NT2/D1 (cell line): ENCODE measurements around the gene IZUMO1.
"Not testable (repeated sequence)": the region's sequence is repeated elsewhere in the genome, so short reads cannot be mapped to it uniquely, and the experiment has no call there.

Experiments
- DNase-seq: peaks from one replicate; pipeline ENCODE4 v3.0.0-alpha.2; 2011; ENCODE audit warnings: low read depth, low spot score
- H3K27me3 ChIP-seq: 2 replicates; pipeline ENCODE4 v1.6.0; 2011; ENCODE audit warnings: mild to moderate bottlenecking; ENCODE audit not compliant: insufficient read length, insufficient read depth
- H3K36me3 ChIP-seq: 2 replicates; pipeline ENCODE4 v1.6.1; 2011; ENCODE audit warnings: mild to moderate bottlenecking, low read length, mixed read lengths; ENCODE audit not compliant: insufficient read depth, insufficient read length
- H3K4me1 ChIP-seq: 2 replicates; pipeline ENCODE4 v1.5.1; 2011; ENCODE audit not compliant: insufficient read depth, insufficient read length
- H3K4me3 ChIP-seq: 2 replicates; pipeline ENCODE4 v1.5.1; 2011; ENCODE audit warnings: low read depth; ENCODE audit not compliant: insufficient read length
- H3K9ac ChIP-seq: 2 replicates; pipeline ENCODE4 v1.6.0; 2011; ENCODE audit warnings: low read depth; ENCODE audit not compliant: insufficient read length
- H3K9me3 ChIP-seq: 2 replicates; pipeline ENCODE4 v1.5.1; 2011; ENCODE audit warnings: mild to moderate bottlenecking, low read length; ENCODE audit not compliant: insufficient read depth
- SUZ12 ChIP-seq: IDR thresholded peaks from 2 replicates; pipeline ENCODE4 v1.6.1; 2011; ENCODE audit not compliant: insufficient read length, insufficient read depth; ENCODE audit errors: extremely low read depth
- YY1 ChIP-seq: IDR thresholded peaks from 2 replicates; pipeline ENCODE4 v1.6.1; 2011; ENCODE audit not compliant: insufficient read length, insufficient read depth
- ZNF274 ChIP-seq: IDR thresholded peaks from 2 replicates; pipeline ENCODE4 v1.6.1; 2011; ENCODE audit warnings: mild to moderate bottlenecking, low read depth, low read length

The IZUMO1 gene

GRCh38 chr19:48719263-48720171 is 27.2 kb downstream of the IZUMO1 start, which contains the start of gene MAMSTR:
TSS of gene MAMSTR (minus strand) at chr19:48719725. CDS start at chr19:48719031, 694 bp downstream.
- no peaks in the 10 kb centered on the region for H3K9me3 ChIP-seq

GRCh38 chr19:48718711-48719231 is 27.9 kb downstream of the IZUMO1 start:
- Histone ChIP-seq H3K9ac (peak overlapping the region; percentile 53), H3K4me1 (peaks cover 8% of the 10 kb centered on the region), H3K36me3 (no peaks in the 10 kb centered on the region), H3K9me3 (no peaks in the 10 kb centered on the region), H3K27me3 (no peaks in the 10 kb centered on the region), H3K4me3 (no peak overlapping the region)
- no peak for TF ChIP-seq SUZ12
- TF ChIP-seq ZNF274 = no peak
- no peak for TF ChIP-seq YY1
- no peak for DNase-seq

More at GRCh38 chr19:48719263-48720171, 27.2 kb downstream of the IZUMO1 start, which contains the start of gene MAMSTR:
- H3K36me3 ChIP-seq = no peaks in the 10 kb centered on the region
- H3K4me3 ChIP-seq = peak within 1 kb of the TSS; percentile 19
- peaks cover 8% of the 10 kb centered on the region for H3K4me1 ChIP-seq
- H3K27me3 ChIP-seq = no peaks in the 10 kb centered on the region
- peak within 1 kb of the TSS; percentile 53 for H3K9ac ChIP-seq
- no peak for DNase-seq
- TF ChIP-seq ZNF274 = no peak
- no peak for TF ChIP-seq SUZ12
- TF ChIP-seq YY1 = no peak

GRCh38 chr19:48718106-48718505 is 28.6 kb downstream of the IZUMO1 start:
- H3K4me1 ChIP-seq, H3K27me3 ChIP-seq, H3K9me3 ChIP-seq, DNase-seq, H3K4me3 ChIP-seq, H3K36me3 ChIP-seq, H3K9ac ChIP-seq: not testable (repeated sequence)

- no peak for DNase-seq
- H3K9ac ChIP-seq = peak overlapping the region; percentile 61
- no peaks in the 10 kb centered on the region for H3K9me3 ChIP-seq
- no peak overlapping the region for H3K4me3 ChIP-seq
- peaks cover 12% of the 10 kb centered on the region for H3K4me1 ChIP-seq
- no peaks in the 10 kb centered on the region for H3K36me3 ChIP-seq
- TF ChIP-seq SUZ12 (no peak), ZNF274 (no peak), YY1 (no peak)
- no peaks in the 10 kb centered on the region for H3K27me3 ChIP-seq
Measured at GRCh38 chr19:48716562-48717291, 30.0 kb downstream of the IZUMO1 start.

- DNase-seq = no peak
- no peaks in the 10 kb centered on the region for H3K36me3 ChIP-seq
- no peaks in the 10 kb centered on the region for H3K27me3 ChIP-seq
- peaks cover 12% of the 10 kb centered on the region for H3K4me1 ChIP-seq
- no peak for TF ChIP-seq ZNF274
- no peak for TF ChIP-seq YY1
- no peak for TF ChIP-seq SUZ12
- no peak overlapping the region for H3K4me3 ChIP-seq
- H3K9me3 ChIP-seq = peaks cover 7% of the 10 kb centered on the region; the same call in 1 of the 2 replicates
- H3K9ac ChIP-seq = no peak overlapping the region
Measured at GRCh38 chr19:48715681-48716171, 31.0 kb downstream of the IZUMO1 start.

- no peak for DNase-seq
Measured at GRCh38 chr19:48714759-48715675, 31.7 kb downstream of the IZUMO1 start.

More at GRCh38 chr19:48714759-48715675, 31.7 kb downstream of the IZUMO1 start:
- peaks cover 12% of the 10 kb centered on the region for H3K4me1 ChIP-seq
- TF ChIP-seq ZNF274 = no peak
- no peak for TF ChIP-seq SUZ12
- TF ChIP-seq YY1 = no peak
- H3K36me3 ChIP-seq = no peaks in the 10 kb centered on the region
- peak overlapping the region; percentile 38 for H3K4me3 ChIP-seq
- peaks cover 9% of the 10 kb centered on the region; the same call in 1 of the 2 replicates for H3K9me3 ChIP-seq
- peak overlapping the region; percentile 79 for H3K9ac ChIP-seq
- H3K27me3 ChIP-seq = no peaks in the 10 kb centered on the region
